Neural progenitor cell (in vitro differentiated cells): Measurements from ENCODE around the gene SLC17A4. TPM values are rescaled to one million over a fixed set of nuclear protein-coding genes. Genes with fewer than 3 reads are reported as not detected.

Source experiments
- DNase-seq: peaks from one replicate; pipeline ENCODE4 v3.0.0-alpha.2; 2016; ENCODE audit warnings: low spot score
- H2AFZ ChIP-seq: fragments of 200-600 bp; sonication (generic); replicated peaks from 2 replicates; pipeline ENCODE4 v1.6.1; 2016; ENCODE audit warnings: antibody characterized with exemption
- H3F3A ChIP-seq: fragments of 200-600 bp; sonication (generic); 2 replicates; pipeline ENCODE4 v1.6.1; 2016; ENCODE audit warnings: antibody characterized with exemption, low read depth
- H3K27ac ChIP-seq: fragments of 200-600 bp; sonication (generic); 2 replicates; pipeline ENCODE4 v1.5.1; 2016; ENCODE audit warnings: mild to moderate bottlenecking
- H3K27me3 ChIP-seq: fragments of 200-600 bp; sonication (generic); 2 replicates; pipeline ENCODE4 v1.6.1; 2016; ENCODE audit warnings: mild to moderate bottlenecking, moderate library complexity
- H3K36me3 ChIP-seq: fragments of 200-600 bp; sonication (generic); 2 replicates; pipeline ENCODE4 v1.5.1; 2016
- H3K4me1 ChIP-seq: fragments of 200-600 bp; sonication (generic); 2 replicates; pipeline ENCODE4 v1.6.1; 2016; ENCODE audit warnings: mixed run types
- H3K4me2 ChIP-seq: fragments of 200-600 bp; sonication (generic); 2 replicates; pipeline ENCODE4 v1.6.1; 2016
- H3K4me3 ChIP-seq: fragments of 200-600 bp; sonication (generic); 2 replicates; pipeline ENCODE4 v1.5.1; 2016
- H3K79me2 ChIP-seq: fragments of 200-600 bp; sonication (generic); 2 replicates; pipeline ENCODE4 v1.6.1; 2016; ENCODE audit warnings: low read depth
- H3K9ac ChIP-seq: fragments of 200-600 bp; sonication (generic); 2 replicates; pipeline ENCODE4 v1.6.1; 2016
- H3K9me3 ChIP-seq: fragments of 200-600 bp; sonication (generic); 2 replicates; pipeline ENCODE4 v1.5.1; 2016; ENCODE audit warnings: low read depth
- H4K20me1 ChIP-seq: fragments of 200-600 bp; sonication (generic); 2 replicates; pipeline ENCODE4 v1.6.1; 2016; ENCODE audit warnings: low read depth
- H3K27ac Mint-ChIP-seq: 3 replicates; pipeline ENCODE4 v1.8.0; 2021; ENCODE audit warnings: mixed read lengths
- H3K27me3 Mint-ChIP-seq: 2 replicates; pipeline ENCODE4 v1.8.0; 2022; ENCODE audit warnings: low read depth, mild to moderate bottlenecking, inconsistent platforms, moderate library complexity, mixed read lengths; ENCODE audit not compliant: insufficient read depth
- H3K36me3 Mint-ChIP-seq: 3 replicates; pipeline ENCODE4 v1.8.0; 2021; ENCODE audit warnings: mixed read lengths
- H3K4me1 Mint-ChIP-seq: 3 replicates; pipeline ENCODE4 v1.8.0; 2021; ENCODE audit warnings: mixed read lengths
- H3K4me3 Mint-ChIP-seq: 3 replicates; pipeline ENCODE4 v1.8.0; 2021; ENCODE audit warnings: mild to moderate bottlenecking, moderate library complexity, mixed read lengths
- H3K9me3 Mint-ChIP-seq: 3 replicates; pipeline ENCODE4 v1.8.0; 2020; ENCODE audit warnings: mixed read lengths
- EZH2 ChIP-seq: fragments of 200-600 bp; sonication (generic); IDR thresholded peaks from 2 replicates; pipeline ENCODE4 v1.6.1; 2017; ENCODE audit warnings: antibody characterized with exemption, mild to moderate bottlenecking, moderate library complexity
- EZH2phosphoT487 ChIP-seq: fragments of 200-600 bp; sonication (generic); IDR thresholded peaks from 2 replicates; pipeline ENCODE4 v1.6.1; 2017; ENCODE audit warnings: antibody characterized with exemption
- total RNA-seq: library from RNA; depleted of rRNA; stranded (reverse); fragments of >200 nt; gene quantifications from 2 replicates; pipeline ENCODE4 v1.2.3, GENCODE V29; 2015; ENCODE audit warnings: low replicate concordance
- TF ChIP-seq, protein P1 (sequence below): fragments of 200-600 bp; sonication (generic); IDR thresholded peaks from 2 replicates; pipeline ENCODE4 v1.5.1; 2017; ENCODE audit warnings: antibody characterized with exemption, mild to moderate bottlenecking

The SLC17A4 gene
- total RNA-seq, 1 donor from 2014 or later, result not detected

DNA sequence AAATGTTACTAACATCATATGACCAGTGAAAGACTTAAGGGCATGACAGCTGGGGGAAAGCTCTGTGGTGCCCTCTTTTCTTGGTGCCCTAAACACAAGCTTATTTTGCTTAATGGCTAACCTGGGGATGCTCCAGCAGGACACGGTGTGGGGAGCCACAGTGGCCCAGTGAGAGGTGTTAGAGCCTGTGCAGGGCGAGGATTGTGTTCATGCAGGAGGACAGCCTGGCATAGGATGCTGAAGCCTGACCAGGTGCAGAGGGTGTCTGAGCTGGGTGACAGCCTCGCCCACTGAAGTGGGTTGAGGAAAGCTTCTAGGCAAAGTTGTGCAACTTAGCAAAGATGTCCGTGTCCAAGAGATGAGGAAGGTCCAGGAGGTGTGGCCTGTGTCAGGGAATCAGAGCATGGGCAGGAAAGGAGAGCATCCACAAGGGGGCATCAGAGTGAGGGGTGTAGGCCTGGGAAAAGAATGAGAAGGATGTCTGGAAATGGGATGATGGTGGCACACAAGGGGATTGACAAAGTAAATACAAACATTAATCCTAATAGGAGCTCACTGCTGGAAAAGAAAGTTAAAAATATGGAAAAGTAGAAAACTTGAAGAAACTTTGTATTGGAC lies 33.9 kb downstream of the SLC17A4 start:
- Histone ChIP-seq H3K4me2 (no peak overlapping the region), H3K79me2 (no peaks in the 10 kb centered on the region), H2AFZ (no peak overlapping the region), H3K9ac (no peak overlapping the region), H3F3A (no peaks in the 10 kb centered on the region), H4K20me1 (no peaks in the 10 kb centered on the region), H3K4me3 (no peak overlapping the region), H3K4me1 (no peaks in the 10 kb centered on the region), H3K36me3 (no peaks in the 10 kb centered on the region), H3K27me3 (no peaks in the 10 kb centered on the region), H3K9me3 (no peaks in the 10 kb centered on the region), H3K27ac (no peak overlapping the region)
- TF ChIP-seq EZH2 (no peak), EZH2phosphoT487 (no peak)
- TF ChIP-seq, protein P1, sequence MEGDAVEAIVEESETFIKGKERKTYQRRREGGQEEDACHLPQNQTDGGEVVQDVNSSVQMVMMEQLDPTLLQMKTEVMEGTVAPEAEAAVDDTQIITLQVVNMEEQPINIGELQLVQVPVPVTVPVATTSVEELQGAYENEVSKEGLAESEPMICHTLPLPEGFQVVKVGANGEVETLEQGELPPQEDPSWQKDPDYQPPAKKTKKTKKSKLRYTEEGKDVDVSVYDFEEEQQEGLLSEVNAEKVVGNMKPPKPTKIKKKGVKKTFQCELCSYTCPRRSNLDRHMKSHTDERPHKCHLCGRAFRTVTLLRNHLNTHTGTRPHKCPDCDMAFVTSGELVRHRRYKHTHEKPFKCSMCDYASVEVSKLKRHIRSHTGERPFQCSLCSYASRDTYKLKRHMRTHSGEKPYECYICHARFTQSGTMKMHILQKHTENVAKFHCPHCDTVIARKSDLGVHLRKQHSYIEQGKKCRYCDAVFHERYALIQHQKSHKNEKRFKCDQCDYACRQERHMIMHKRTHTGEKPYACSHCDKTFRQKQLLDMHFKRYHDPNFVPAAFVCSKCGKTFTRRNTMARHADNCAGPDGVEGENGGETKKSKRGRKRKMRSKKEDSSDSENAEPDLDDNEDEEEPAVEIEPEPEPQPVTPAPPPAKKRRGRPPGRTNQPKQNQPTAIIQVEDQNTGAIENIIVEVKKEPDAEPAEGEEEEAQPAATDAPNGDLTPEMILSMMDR, result peak; percentile 46
- H3K27me3 Mint-ChIP-seq, result peaks cover 6% of the 10 kb centered on the region
- no peak overlapping the region for H3K27ac Mint-ChIP-seq
- H3K36me3 Mint-ChIP-seq, result no peaks in the 10 kb centered on the region
- H3K4me3 Mint-ChIP-seq, result no peak overlapping the region
- DNase-seq, result peak; percentile 54
- no peaks in the 10 kb centered on the region for H3K4me1 Mint-ChIP-seq
- H3K9me3 Mint-ChIP-seq, result no peaks in the 10 kb centered on the region

DNA sequence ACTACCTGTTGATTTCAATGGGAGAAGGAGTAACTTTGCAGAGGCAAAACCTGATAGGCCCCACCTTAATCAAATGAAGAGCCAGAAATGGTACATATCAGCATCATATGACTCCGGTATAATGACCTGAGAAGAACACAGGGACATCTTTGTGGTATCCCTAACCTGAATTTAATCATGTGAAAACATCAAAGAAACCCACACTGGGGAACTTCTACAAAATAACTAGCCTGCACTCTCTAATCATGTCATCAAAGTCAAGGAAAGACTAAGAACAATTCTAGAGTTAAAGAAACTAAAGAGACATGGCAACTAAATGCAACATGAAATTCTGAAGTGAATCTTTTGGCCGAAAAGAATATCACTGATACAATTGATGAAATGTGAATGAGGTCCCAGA lies 34.9 kb downstream of the SLC17A4 start:
- no peaks in the 10 kb centered on the region for H3K27me3 ChIP-seq

DNA sequence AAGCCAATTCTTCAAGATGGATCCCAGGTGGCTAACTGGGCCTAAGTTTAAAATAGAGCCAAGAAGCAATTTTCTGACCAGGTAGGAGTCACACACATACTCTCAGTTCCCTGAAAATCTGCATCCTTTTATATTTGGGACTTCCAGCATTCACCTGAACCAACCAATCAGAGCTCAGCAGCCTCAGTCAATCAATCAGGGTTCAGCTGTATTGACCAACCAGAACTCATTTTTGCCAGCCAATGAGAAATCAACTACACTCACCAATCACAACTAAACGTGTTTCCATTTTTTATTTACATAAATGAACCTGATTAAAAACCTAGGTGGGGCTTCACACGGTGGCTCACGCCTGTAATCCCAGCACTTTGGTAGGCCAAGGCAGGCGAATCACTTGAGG lies 37.5 kb downstream of the SLC17A4 start:
- Histone ChIP-seq H3K9ac (no peak overlapping the region), H3K4me1 (no peaks in the 10 kb centered on the region), H3K4me2 (no peak overlapping the region), H2AFZ (peak overlapping the region; percentile 55), H3K79me2 (no peaks in the 10 kb centered on the region), H3K27ac (no peak overlapping the region), H3F3A (no peaks in the 10 kb centered on the region), H3K27me3 (no peaks in the 10 kb centered on the region), H4K20me1 (no peaks in the 10 kb centered on the region), H3K4me3 (no peak overlapping the region), H3K36me3 (no peaks in the 10 kb centered on the region), H3K9me3 (no peaks in the 10 kb centered on the region)
- H3K4me3 Mint-ChIP-seq, result no peak overlapping the region
- H3K27ac Mint-ChIP-seq, result no peak overlapping the region
- DNase-seq, result no peak
- no peaks in the 10 kb centered on the region for H3K9me3 Mint-ChIP-seq
- H3K36me3 Mint-ChIP-seq, result no peaks in the 10 kb centered on the region
- H3K27me3 Mint-ChIP-seq, result peaks cover 3% of the 10 kb centered on the region
- no peak for TF ChIP-seq EZH2
- TF ChIP-seq, protein P1, result no peak
- no peak for TF ChIP-seq EZH2phosphoT487
- no peaks in the 10 kb centered on the region for H3K4me1 Mint-ChIP-seq

More for the DNA sequence above, 34.9 kb downstream of the SLC17A4 start:
- no peak overlapping the region for H3K4me3 Mint-ChIP-seq
- no peak overlapping the region for H3K4me2 ChIP-seq
- H3K4me3 ChIP-seq, result no peak overlapping the region
- no peaks in the 10 kb centered on the region for H4K20me1 ChIP-seq
- no peak overlapping the region for H2AFZ ChIP-seq
- no peaks in the 10 kb centered on the region for H3K9me3 ChIP-seq
- H3K9me3 Mint-ChIP-seq, result no peaks in the 10 kb centered on the region
- H3K4me1 Mint-ChIP-seq, result no peaks in the 10 kb centered on the region
- DNase-seq, result no peak
- no peak overlapping the region for H3K9ac ChIP-seq
- TF ChIP-seq EZH2phosphoT487 (no peak), EZH2 (no peak)
- TF ChIP-seq, protein P1, result no peak
- H3K79me2 ChIP-seq, result no peaks in the 10 kb centered on the region
- peaks cover 6% of the 10 kb centered on the region for H3K27me3 Mint-ChIP-seq
- H3K36me3 Mint-ChIP-seq, result no peaks in the 10 kb centered on the region
- H3K27ac Mint-ChIP-seq, result no peak overlapping the region
- H3K4me1 ChIP-seq, result no peaks in the 10 kb centered on the region
- H3K36me3 ChIP-seq, result no peaks in the 10 kb centered on the region
- no peak overlapping the region for H3K27ac ChIP-seq
- H3F3A ChIP-seq, result no peaks in the 10 kb centered on the region
